ENCODE measurements around the gene PTPN14. TPM values are rescaled to one million over a fixed set of nuclear protein-coding genes. Genes with fewer than 3 reads are reported as not detected.

Gene PTPN14
- total RNA-seq, 4 donors from 2014 or later: 42.8 to 63.8 (median 50.4) TPM

- H3K4me3 ChIP-seq: no peak overlapping the region
- ATAC-seq: no peak
- H3K27me3 ChIP-seq: no peaks in the 10 kb centered on the region
- intact Hi-C loops (cut with DNase I; ENCODE audit: low total_unique reads): no loop called here
- peak overlapping the region in 1 of 4 donors; percentile 11 for H3K27ac ChIP-seq
- no peak for TF ChIP-seq CTCF (IDR thresholded peaks at IDR 0.05 in 4 of 5, conservative IDR thresholded peaks at IDR 0.05 in 1 of 5)
- TF ChIP-seq POLR2A (IDR thresholded peaks at IDR 0.05): no peak
- no peaks in the 10 kb centered on the region for H3K36me3 ChIP-seq
- in situ Hi-C loops (cut with MboI; ENCODE audit: low sequenced_read_pairs in 4 of 4): no loop called here
- no peaks in the 10 kb centered on the region for H3K9me3 ChIP-seq
- H3K4me1 ChIP-seq: peaks cover 68 to 70% of the 10 kb centered on the region in 2 donors
- no peak for DNase-seq
Measured at GRCh38 chr1:214473862-214474261, 77.5 kb downstream of the PTPN14 start.

GRCh38 chr1:214473387-214473786 lies 78.0 kb downstream of the PTPN14 start:
- Histone ChIP-seq H3K36me3 (no peaks in the 10 kb centered on the region), H3K27ac (peak overlapping the region in 1 of 4 donors; percentile 11), H3K4me1 (peaks cover 65 to 66% of the 10 kb centered on the region in 2 donors), H3K4me3 (no peak overlapping the region), H3K9me3 (no peaks in the 10 kb centered on the region), H3K27me3 (no peaks in the 10 kb centered on the region)
- no peak for TF ChIP-seq POLR2A (IDR thresholded peaks at IDR 0.05)
- no peak for TF ChIP-seq CTCF (IDR thresholded peaks at IDR 0.05 in 4 of 5, conservative IDR thresholded peaks at IDR 0.05 in 1 of 5)
- DNase-seq (no peak), ATAC-seq (no peak)
- in situ Hi-C loops (cut with MboI; ENCODE audit: low sequenced_read_pairs in 4 of 4): no loop called here
- intact Hi-C loops (cut with DNase I; ENCODE audit: low total_unique reads): no loop called here

DNA sequence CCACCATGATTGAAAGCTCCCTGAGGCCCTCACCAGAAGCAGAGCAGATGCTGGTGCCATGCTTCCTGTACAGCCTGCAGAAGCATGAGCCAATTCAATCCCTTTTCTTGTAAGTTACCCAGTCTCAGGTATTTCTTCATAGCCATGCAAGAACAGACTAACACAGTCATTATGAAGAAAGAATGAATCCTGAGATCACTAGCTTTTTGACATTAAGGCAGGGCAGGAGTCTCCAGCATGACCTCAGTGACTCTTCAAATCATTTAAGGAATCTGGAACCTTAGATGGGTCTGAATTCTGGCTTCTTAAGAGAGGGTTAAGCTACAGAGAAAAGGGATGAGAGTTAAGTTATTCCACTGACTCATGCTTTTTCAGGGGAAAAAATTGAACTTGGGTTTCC lies 79.0 kb downstream of the PTPN14 start:
- peaks cover 56 to 61% of the 10 kb centered on the region in 2 donors for H3K4me1 ChIP-seq
- no peak for DNase-seq
- peak in 1 of 2 donors; percentile 45 for ATAC-seq
- peak overlapping the region in 2 of 4 donors; percentile 18 to 43 for H3K27ac ChIP-seq
- H3K9me3 ChIP-seq: no peaks in the 10 kb centered on the region
- H3K36me3 ChIP-seq: no peaks in the 10 kb centered on the region
- TF ChIP-seq POLR2A (IDR thresholded peaks at IDR 0.05) (no peak), CTCF (IDR thresholded peaks at IDR 0.05 in 4 of 5, conservative IDR thresholded peaks at IDR 0.05 in 1 of 5) (no peak)
- intact Hi-C loops (cut with DNase I; ENCODE audit: low total_unique reads): no loop called here
- no peak overlapping the region for H3K4me3 ChIP-seq
- in situ Hi-C loops (cut with MboI; ENCODE audit: low sequenced_read_pairs in 4 of 4): no loop called here
- no peaks in the 10 kb centered on the region for H3K27me3 ChIP-seq

DNA sequence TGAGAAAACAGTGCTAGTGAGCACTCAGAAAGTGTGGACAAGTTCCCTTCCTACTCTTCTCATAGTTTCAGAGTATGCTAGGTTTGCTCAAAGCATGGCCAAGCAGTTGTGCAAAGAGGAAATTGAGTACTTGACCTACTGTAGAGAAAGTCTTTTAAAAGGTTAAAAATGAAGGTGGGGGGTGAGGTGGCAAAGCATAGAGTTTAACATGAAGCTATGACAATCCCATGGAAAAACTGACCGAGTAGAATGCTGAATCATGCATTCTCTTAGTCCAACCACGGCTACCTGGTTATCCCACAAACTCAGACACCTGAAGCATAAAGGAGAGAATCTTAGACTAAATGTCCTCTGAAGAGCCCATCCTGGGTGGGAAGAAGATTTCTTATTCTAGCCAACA lies 79.9 kb downstream of the PTPN14 start:
- no peak for DNase-seq
- in situ Hi-C loops (cut with MboI; ENCODE audit: low sequenced_read_pairs in 4 of 4): no loop called here
- H3K4me1 ChIP-seq: peaks cover 55 to 56% of the 10 kb centered on the region in 2 donors
- no peak overlapping the region for H3K4me3 ChIP-seq
- no peaks in the 10 kb centered on the region for H3K36me3 ChIP-seq
- ATAC-seq: no peak
- TF ChIP-seq CTCF (IDR thresholded peaks at IDR 0.05 in 4 of 5, conservative IDR thresholded peaks at IDR 0.05 in 1 of 5) (no peak), POLR2A (IDR thresholded peaks at IDR 0.05) (no peak)
- H3K9me3 ChIP-seq: no peaks in the 10 kb centered on the region
- no peaks in the 10 kb centered on the region for H3K27me3 ChIP-seq
- intact Hi-C loops (cut with DNase I; ENCODE audit: low total_unique reads): no loop called here
- H3K27ac ChIP-seq: peak overlapping the region in 3 of 4 donors; percentile 8 to 43 (median 23)

- peaks cover 50 to 51% of the 10 kb centered on the region in 2 donors for H3K4me1 ChIP-seq
- no peak for TF ChIP-seq POLR2A (IDR thresholded peaks at IDR 0.05)
- no peak for TF ChIP-seq CTCF (IDR thresholded peaks at IDR 0.05 in 4 of 5, conservative IDR thresholded peaks at IDR 0.05 in 1 of 5)
Measured at GRCh38 chr1:214470132-214470531, 81.3 kb downstream of the PTPN14 start.

More at GRCh38 chr1:214470132-214470531, 81.3 kb downstream of the PTPN14 start:
- Histone ChIP-seq H3K27me3 (no peaks in the 10 kb centered on the region), H3K9me3 (no peaks in the 10 kb centered on the region), H3K4me3 (no peak overlapping the region), H3K36me3 (no peaks in the 10 kb centered on the region), H3K27ac (peak overlapping the region in 1 of 4 donors; percentile 31)
- no peak for DNase-seq
- in situ Hi-C loops (cut with MboI; ENCODE audit: low sequenced_read_pairs in 4 of 4) (no loop called here), intact Hi-C loops (cut with DNase I; ENCODE audit: low total_unique reads) (no loop called here)
- no peak for ATAC-seq
